Mucosa of stomach (tissue), 1 donor: ENCODE data around the gene MSH3.
"Not testable (repeated sequence)": the region's sequence is repeated elsewhere in the genome, so short reads cannot be mapped to it uniquely, and the experiment has no call there.

Experiments
- H3K27me3 ChIP-seq: one replicate; pipeline ENCODE4 v1.7.0; 2013; ENCODE audit warnings: mild to moderate bottlenecking, low read length; ENCODE audit not compliant: control insufficient read depth, insufficient read depth
- H3K36me3 ChIP-seq: one replicate; pipeline ENCODE4 v1.7.0; 2013; ENCODE audit warnings: low read length; ENCODE audit not compliant: control insufficient read depth, insufficient read depth
- H3K4me1 ChIP-seq: one replicate; pipeline ENCODE4 v1.7.0; 2013; ENCODE audit warnings: mild to moderate bottlenecking, low read length; ENCODE audit not compliant: control insufficient read depth, insufficient read depth
- H3K4me3 ChIP-seq: one replicate; pipeline ENCODE4 v1.7.0; 2013; ENCODE audit warnings: low read length
- H3K9ac ChIP-seq: one replicate; pipeline ENCODE4 v1.7.0; 2013; ENCODE audit warnings: mild to moderate bottlenecking, low read length, moderate library complexity
- H3K9me3 ChIP-seq: one replicate; pipeline ENCODE4 v1.7.0; 2013; ENCODE audit warnings: mild to moderate bottlenecking, low read length, moderate library complexity; ENCODE audit not compliant: control insufficient read depth
- donor health status: Pancreatic carcinoma.

MSH3 gene

DNA sequence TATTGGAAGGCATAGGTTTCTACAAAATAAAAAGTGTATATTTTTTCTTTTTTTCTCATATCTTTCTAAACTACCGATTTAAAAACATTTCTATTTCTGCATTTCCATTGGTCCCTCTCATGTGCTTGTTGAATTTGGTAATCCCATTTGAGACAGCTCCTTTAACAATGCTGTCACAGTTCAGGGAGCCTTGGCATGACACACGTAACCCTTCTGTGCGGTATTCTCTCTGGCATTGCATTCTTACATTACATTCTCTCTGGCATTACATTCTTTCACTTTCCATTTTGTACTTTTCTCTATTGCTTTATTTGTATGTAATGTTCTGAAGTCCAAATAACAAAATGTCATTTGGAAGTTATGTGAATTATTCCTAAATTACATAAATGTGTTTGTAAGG is 155.0 kb downstream of the MSH3 start:
- H3K4me1 ChIP-seq: no peaks in the 10 kb centered on the region
- H3K36me3 ChIP-seq: no peaks in the 10 kb centered on the region
- no peak overlapping the region for H3K9ac ChIP-seq
- H3K9me3 ChIP-seq: no peaks in the 10 kb centered on the region
- no peak overlapping the region for H3K4me3 ChIP-seq
- no peaks in the 10 kb centered on the region for H3K27me3 ChIP-seq

DNA sequence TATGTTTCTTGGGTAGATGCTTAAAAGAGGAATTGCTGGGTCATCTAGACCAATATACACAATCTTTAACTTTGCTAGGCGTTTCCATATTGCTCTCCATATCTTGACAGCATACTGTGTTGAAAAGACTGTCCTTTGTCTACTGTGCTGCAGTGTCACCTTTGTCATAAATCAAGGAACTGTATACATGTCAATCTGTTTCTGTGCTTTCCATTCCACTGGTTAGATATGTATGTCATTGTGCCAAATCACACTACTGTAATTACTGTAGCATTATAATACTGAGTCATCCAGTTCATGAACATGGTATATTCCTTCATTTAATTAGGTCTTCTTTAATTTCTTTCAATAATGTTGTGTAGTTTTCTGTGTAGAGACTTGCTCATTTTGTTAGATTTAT is 156.0 kb downstream of the MSH3 start:
- Histone ChIP-seq H3K4me3 (no peak overlapping the region), H3K36me3 (no peaks in the 10 kb centered on the region), H3K27me3 (no peaks in the 10 kb centered on the region), H3K9me3 (no peaks in the 10 kb centered on the region), H3K4me1 (no peaks in the 10 kb centered on the region), H3K9ac (no peak overlapping the region)

DNA sequence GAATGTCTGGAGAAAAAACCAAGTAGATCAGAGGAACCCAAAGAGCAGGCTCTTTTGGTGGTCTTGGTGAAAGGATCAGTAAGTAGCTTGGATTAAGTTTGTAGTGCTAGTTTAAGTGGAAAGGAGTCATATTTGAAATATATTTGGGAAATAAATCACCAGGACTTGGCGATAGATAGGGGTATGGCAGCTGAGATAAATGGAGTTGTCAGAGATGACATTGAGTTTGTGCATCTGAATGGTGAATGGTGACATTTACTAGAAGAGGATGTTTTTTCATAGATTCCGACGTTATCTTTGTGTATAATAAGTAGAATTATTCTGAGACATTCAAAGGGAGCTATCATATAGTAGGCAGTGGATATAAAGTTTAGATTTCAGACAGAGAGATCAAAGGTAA is 162.1 kb downstream of the MSH3 start:
- Histone ChIP-seq H3K9ac (no peak overlapping the region), H3K27me3 (no peaks in the 10 kb centered on the region), H3K4me3 (no peak overlapping the region), H3K4me1 (no peaks in the 10 kb centered on the region), H3K9me3 (no peaks in the 10 kb centered on the region), H3K36me3 (no peaks in the 10 kb centered on the region)

DNA sequence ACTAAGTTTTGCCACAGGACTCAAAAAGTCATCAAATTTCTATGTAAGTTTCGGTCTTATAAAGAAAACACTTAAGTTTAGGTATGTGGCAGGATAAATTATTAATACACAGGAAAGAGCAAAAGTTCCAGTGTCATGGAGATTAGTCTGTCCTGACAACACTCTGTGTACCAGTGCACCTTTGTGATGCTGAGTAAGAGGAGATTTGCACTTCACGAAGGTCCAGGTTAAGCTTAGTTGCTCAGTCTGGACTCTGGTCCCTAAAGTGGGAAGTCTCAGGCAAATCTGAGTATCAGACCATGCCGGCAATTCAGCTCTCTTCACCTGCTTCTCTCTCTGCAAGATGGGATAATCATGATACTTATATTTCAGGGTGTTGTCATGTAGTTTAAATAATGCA is 166.2 kb downstream of the MSH3 start:
- H3K9ac ChIP-seq: no peak overlapping the region
- H3K9me3 ChIP-seq: no peaks in the 10 kb centered on the region
- no peaks in the 10 kb centered on the region for H3K36me3 ChIP-seq
- H3K4me3 ChIP-seq: no peak overlapping the region
- H3K4me1 ChIP-seq: no peaks in the 10 kb centered on the region
- no peaks in the 10 kb centered on the region for H3K27me3 ChIP-seq

DNA sequence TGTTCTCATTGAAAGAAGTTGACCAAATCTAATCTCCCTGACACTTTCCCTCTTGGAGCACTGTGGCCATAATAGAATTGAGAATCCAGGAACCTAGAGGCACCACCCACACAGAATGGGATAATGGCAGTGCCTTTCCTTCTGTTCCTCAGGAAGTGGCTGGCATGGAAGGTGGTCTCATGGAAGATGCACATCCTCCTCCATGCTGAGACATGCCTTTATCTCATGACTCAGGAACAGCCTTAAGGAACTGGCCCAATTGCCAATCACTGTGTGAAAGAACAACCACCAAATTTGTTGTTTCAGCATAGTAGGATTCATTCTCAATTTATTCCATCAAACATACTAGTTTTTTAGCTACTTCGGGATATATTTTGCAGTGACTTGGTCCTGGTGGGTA is 168.2 kb downstream of the MSH3 start:
- no peaks in the 10 kb centered on the region for H3K36me3 ChIP-seq
- H3K9ac ChIP-seq: no peak overlapping the region
- H3K4me3 ChIP-seq: no peak overlapping the region

DNA sequence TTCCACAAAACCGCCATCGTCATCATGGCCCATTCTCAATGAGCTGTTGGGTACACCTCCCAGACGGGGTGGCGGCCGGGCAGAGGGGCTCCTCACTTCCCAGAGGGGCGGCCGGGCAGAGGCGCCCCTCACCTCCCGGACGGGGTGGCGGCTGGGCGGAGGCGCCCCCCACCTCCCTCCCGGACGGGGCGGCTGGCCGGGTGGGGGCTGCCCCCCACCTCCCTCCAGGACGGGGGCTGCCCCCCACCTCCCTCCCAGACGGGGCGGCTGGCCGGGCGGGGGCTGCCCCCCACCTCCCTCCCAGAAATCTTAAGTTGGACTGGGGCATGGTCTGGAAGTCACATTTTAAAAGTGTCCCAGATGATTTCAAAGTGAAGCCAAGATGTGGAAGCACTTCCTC is 169.7 kb downstream of the MSH3 start:
- H3K4me1 ChIP-seq, H3K9me3 ChIP-seq, H3K4me3 ChIP-seq, H3K36me3 ChIP-seq, H3K27me3 ChIP-seq, H3K9ac ChIP-seq: not testable (repeated sequence)

More for the DNA sequence above, 168.2 kb downstream of the MSH3 start:
- H3K9me3 ChIP-seq: no peaks in the 10 kb centered on the region
- H3K4me1 ChIP-seq: no peaks in the 10 kb centered on the region
- H3K27me3 ChIP-seq: no peaks in the 10 kb centered on the region

DNA sequence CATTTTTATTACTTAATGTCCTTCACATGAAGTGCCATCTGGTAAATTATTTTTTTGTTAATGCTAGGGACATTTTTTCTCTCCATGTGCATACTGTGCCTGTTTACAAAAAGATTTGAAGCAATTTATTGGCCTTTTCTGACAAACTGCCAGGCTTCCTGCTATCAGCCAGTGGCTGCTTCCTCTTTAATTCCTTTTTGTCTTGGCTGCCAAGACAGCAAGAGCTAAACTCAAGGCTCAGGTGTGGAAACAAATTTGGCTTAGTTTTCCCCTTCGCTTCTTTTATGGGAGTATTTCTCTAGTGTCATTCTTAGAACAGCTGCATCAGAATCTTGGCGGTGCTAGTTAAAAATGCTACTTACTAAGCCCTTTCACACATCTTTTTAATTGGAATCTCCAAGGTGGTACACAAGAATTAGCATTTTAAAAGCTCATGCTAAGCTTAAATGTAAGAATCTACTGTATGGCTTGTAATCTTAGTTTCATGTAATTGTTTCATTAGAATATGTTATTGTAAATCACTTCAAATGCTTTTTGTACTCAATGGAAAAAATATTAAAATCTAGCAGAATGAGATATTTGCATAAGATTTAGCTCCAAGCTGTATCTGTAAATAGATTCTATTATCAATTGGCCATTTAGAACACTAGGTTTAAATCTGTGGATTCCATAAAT is 171.5 kb downstream of the MSH3 start:
- Histone ChIP-seq H3K36me3 (no peaks in the 10 kb centered on the region), H3K9me3 (no peaks in the 10 kb centered on the region), H3K9ac (no peak overlapping the region), H3K27me3 (no peaks in the 10 kb centered on the region), H3K4me3 (no peak overlapping the region), H3K4me1 (no peaks in the 10 kb centered on the region)

DNA sequence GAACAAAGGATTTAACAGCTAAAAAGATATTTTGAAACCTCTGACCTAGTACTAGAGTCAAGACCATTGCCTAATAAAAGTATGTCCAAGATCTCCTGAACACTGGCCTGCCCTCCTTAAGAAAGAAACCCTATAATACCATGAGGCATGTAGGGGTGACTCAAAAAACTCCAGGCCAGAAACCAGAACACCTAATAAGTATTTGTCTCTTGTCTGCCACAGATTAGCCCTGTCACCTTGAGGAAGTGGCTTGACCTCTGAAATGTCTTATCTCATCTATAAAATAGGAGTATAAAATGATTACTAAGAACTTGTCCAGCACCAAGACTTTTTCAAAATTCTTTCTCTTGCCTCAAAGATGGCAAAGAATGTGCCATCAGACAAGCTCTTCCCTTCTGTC is 180.3 kb downstream of the MSH3 start:
- no peaks in the 10 kb centered on the region for H3K36me3 ChIP-seq

DNA sequence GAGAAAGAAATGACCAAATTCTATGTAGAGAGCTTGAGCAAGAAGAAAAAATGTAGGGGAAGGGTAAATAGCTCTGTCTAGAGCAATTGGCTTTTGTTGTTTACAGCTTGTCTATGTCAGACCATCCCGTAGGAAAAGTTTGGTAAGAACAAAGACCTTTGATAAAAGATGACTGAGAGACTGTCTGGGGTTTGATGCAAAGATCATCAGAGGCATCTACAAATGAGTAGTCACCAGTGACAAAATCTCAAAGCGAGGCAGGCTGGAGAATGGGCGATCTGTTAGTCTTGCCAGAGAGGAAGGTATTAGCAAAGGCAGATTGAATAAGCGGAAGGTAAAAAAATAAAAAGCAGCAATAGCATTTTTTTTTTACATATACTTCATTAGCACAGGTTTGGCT is 180.7 kb downstream of the MSH3 start:
- no peak overlapping the region for H3K9ac ChIP-seq
- no peaks in the 10 kb centered on the region for H3K9me3 ChIP-seq
- H3K4me3 ChIP-seq: no peak overlapping the region
- H3K4me1 ChIP-seq: no peaks in the 10 kb centered on the region
- no peaks in the 10 kb centered on the region for H3K27me3 ChIP-seq
- no peaks in the 10 kb centered on the region for H3K36me3 ChIP-seq

More for the DNA sequence above, 180.3 kb downstream of the MSH3 start:
- Histone ChIP-seq H3K4me1 (no peaks in the 10 kb centered on the region), H3K9me3 (no peaks in the 10 kb centered on the region), H3K4me3 (no peak overlapping the region), H3K27me3 (no peaks in the 10 kb centered on the region), H3K9ac (no peak overlapping the region)

DNA sequence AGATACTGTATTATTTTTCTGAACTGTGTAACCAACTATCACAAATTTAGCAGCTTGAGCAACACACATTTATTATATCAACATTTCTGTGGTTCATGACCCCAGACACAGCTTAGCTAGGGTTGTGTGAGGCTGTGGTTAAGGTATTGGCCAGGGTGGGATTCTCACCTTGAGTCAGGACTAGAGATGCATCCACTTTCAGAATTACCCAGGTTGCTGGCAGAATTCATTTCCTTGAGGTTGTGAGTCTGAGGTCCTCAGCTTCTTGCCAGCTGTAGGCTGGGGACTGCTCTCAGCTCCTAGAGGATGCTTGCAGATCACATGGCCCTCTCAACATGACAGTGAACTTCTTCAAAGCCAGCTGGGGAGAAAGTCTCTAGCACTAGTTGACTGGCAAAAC is 183.2 kb downstream of the MSH3 start:
- no peaks in the 10 kb centered on the region for H3K4me1 ChIP-seq
- no peaks in the 10 kb centered on the region for H3K27me3 ChIP-seq
- H3K9ac ChIP-seq: no peak overlapping the region
- H3K9me3 ChIP-seq: no peaks in the 10 kb centered on the region
- no peak overlapping the region for H3K4me3 ChIP-seq
- no peaks in the 10 kb centered on the region for H3K36me3 ChIP-seq

DNA sequence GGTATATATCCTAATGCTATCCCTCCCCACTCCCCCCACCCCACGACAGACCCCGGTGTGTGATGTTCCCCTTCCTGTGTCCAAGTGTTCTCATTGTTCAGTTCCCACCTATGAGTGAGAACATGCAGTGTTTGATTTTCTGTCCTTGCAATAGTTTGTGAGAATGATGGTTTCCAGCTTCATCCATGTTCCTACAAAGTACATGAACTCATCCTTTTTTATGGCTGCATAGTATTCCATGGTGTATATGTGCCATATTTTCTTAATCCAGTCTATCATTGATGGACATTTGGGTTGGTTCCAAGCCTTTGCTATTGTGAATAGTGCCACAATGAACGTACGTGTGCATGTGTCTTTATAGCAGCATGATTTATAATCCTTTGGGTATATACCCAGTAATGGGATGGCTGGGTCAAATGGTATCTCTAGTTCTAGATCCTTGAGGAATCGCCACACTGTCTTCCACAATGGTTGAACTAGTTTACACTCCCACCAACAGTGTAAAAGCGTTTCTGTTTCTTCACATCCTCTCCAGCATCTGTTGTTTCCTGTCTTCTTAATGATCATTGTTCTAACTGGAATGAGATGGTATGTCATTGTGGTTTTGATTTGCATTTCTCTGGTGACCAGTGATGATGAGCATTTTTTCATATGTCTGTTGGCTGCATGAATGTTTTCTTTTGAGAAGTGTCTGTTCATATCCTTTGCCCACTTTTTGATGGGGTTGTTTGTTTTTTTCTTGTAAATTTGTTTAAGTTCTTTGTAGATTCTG is 186.8 kb downstream of the MSH3 start:
- H3K4me3 ChIP-seq, H3K4me1 ChIP-seq, H3K27me3 ChIP-seq, H3K9me3 ChIP-seq, H3K36me3 ChIP-seq, H3K9ac ChIP-seq: not testable (repeated sequence)

DNA sequence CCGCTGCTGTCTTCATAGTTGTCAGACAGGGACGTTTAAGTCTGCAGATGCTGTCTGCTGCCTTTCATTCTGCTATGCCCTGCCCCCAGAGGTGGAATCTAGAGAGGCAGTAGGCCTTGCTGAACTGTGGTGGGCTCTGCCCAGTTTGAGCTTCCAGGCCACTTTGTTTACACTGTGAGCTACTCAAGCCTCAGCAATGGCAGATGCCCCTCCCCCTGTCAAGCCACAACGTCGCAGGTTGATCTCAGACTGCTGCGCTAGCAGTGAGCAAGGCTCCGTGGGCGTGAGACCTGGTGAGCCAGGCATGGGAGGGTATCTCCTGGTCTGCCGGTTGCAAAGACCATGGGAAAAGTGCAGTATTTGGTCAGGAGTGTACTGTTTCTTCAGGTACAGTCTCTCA is 192.0 kb downstream of the MSH3 start:
- H3K36me3 ChIP-seq, H3K27me3 ChIP-seq, H3K4me3 ChIP-seq, H3K9ac ChIP-seq, H3K9me3 ChIP-seq, H3K4me1 ChIP-seq: not testable (repeated sequence)
